ENCODE data around the gene SLC10A7. TPM values are rescaled to one million over a fixed set of nuclear protein-coding genes. Genes with fewer than 3 reads are reported as not detected.

The SLC10A7 gene
- total and polyA plus RNA-seq, 2 donors (not counting 1 experiment from before 2014, with no cell fraction given), result 5.7 to 18.3 TPM

GRCh38 chr4:146456681-146457080 is 65.1 kb downstream of the SLC10A7 start:
- Mint-ChIP-seq H3K27me3 (no peaks in the 10 kb centered on the region), H3K9me3 (ENCODE audit: insufficient read depth) (peaks cover 6% of the 10 kb centered on the region), H3K27ac (no peak overlapping the region), H3K4me3 (no peak overlapping the region), H3K4me1 (peaks cover 8% of the 10 kb centered on the region)
- no peak overlapping the region for H3K4me2 ChIP-seq (replicated peaks; ENCODE audit: low read depth, low read length, poor library complexity, severe bottlenecking)
- peaks cover 5 to 11% of the 10 kb centered on the region in 2 donors for H3K4me1 ChIP-seq (ENCODE audit: control insufficient read depth in 2 of 2, insufficient read depth in 2 of 2, low read length in 2 of 2)
- TF ChIP-seq, protein P1, sequence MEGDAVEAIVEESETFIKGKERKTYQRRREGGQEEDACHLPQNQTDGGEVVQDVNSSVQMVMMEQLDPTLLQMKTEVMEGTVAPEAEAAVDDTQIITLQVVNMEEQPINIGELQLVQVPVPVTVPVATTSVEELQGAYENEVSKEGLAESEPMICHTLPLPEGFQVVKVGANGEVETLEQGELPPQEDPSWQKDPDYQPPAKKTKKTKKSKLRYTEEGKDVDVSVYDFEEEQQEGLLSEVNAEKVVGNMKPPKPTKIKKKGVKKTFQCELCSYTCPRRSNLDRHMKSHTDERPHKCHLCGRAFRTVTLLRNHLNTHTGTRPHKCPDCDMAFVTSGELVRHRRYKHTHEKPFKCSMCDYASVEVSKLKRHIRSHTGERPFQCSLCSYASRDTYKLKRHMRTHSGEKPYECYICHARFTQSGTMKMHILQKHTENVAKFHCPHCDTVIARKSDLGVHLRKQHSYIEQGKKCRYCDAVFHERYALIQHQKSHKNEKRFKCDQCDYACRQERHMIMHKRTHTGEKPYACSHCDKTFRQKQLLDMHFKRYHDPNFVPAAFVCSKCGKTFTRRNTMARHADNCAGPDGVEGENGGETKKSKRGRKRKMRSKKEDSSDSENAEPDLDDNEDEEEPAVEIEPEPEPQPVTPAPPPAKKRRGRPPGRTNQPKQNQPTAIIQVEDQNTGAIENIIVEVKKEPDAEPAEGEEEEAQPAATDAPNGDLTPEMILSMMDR (IDR thresholded peaks at IDR 0.05), result no peak
- TF ChIP-seq EZH2 (IDR thresholded peaks at IDR 0.05; ENCODE audit: borderline replicate concordance, insufficient read depth, low read depth, low read length, poor library complexity, severe bottlenecking), result no peak
- peaks cover 0 to 3% (median 0%) of the 10 kb centered on the region in 3 donors for H3K9me3 ChIP-seq (ENCODE audit: control extremely low read depth in 1 of 3, control insufficient read depth in 2 of 3, insufficient read depth in 1 of 3, low read length in 2 of 3)
- no peaks in the 10 kb centered on the region for H4K20me1 ChIP-seq (ENCODE audit: control insufficient read depth, insufficient read depth, low read length, poor library complexity, severe bottlenecking)
- CTCF ChIA-PET, result interaction anchor here (0.6 kb wide), 1 partner anchor 33 kb away, joined by 3 read pairs; no protein-coding TSS in a partner anchor
- POLR2A ChIA-PET, result no interaction called here
- no peak overlapping the region for H3K9ac ChIP-seq (ENCODE audit: low read length)
- H3K27ac ChIP-seq (ENCODE audit: low read length in 2 of 2), result no peak overlapping the region
- H3K27me3 ChIP-seq (replicated peaks in 1 of 4; ENCODE audit: control extremely low read depth in 1 of 4, control insufficient read depth in 3 of 4, insufficient read depth in 4 of 4, low read length in 3 of 4), result no peaks in the 10 kb centered on the region
- H3K36me3 ChIP-seq (replicated peaks in 1 of 2; ENCODE audit: control extremely low read depth in 1 of 2, control insufficient read depth in 1 of 2, extremely low read depth in 1 of 2, insufficient read depth in 2 of 2, low read length in 1 of 2), result no peaks in the 10 kb centered on the region
- WGBS (ENCODE audit: insufficient coverage), result 100% methylated on average over 1 of the region's 2 CpGs
- intact Hi-C loops (cut with micrococcal nuclease), result loop anchor here (10.0 kb wide), 1 partner anchor 68 kb away; the partner anchor contains the start of gene SLC10A7
- H3K79me2 ChIP-seq (ENCODE audit: control insufficient read depth, insufficient read depth, low read length), result peaks cover 4% of the 10 kb centered on the region
- ATAC-seq (ENCODE audit: low read depth) (no peak), DNase-seq (no peak)
- no peak overlapping the region for H3K4me3 ChIP-seq (ENCODE audit: control extremely low read depth in 1 of 5, extremely low read depth in 1 of 5, insufficient read depth in 1 of 5, low read depth in 2 of 5, low read length in 4 of 5)
- no peak overlapping the region for H2AFZ ChIP-seq (ENCODE audit: insufficient read depth, low read depth, low read length, poor library complexity, severe bottlenecking)

GRCh38 chr4:146453181-146453807 is 68.4 kb downstream of the SLC10A7 start:
- no peaks in the 10 kb centered on the region for H3K9me3 ChIP-seq (ENCODE audit: control extremely low read depth in 1 of 3, control insufficient read depth in 2 of 3, insufficient read depth in 1 of 3, low read length in 2 of 3)
- Mint-ChIP-seq H3K9me3 (ENCODE audit: insufficient read depth) (peaks cover 2% of the 10 kb centered on the region), H3K4me3 (no peak overlapping the region), H3K4me1 (peaks cover 24% of the 10 kb centered on the region), H3K27me3 (no peaks in the 10 kb centered on the region), H3K27ac (no peak overlapping the region)
- no peak overlapping the region for H2AFZ ChIP-seq (ENCODE audit: insufficient read depth, low read depth, low read length, poor library complexity, severe bottlenecking)
- no peaks in the 10 kb centered on the region for H3K27me3 ChIP-seq (replicated peaks in 1 of 4; ENCODE audit: control extremely low read depth in 1 of 4, control insufficient read depth in 3 of 4, insufficient read depth in 4 of 4, low read length in 3 of 4)
- no peak for ATAC-seq (ENCODE audit: low read depth)
- no CpG with 5 or more reads among the region's 5 CpGs for WGBS (ENCODE audit: insufficient coverage)
- no peak overlapping the region for H3K9ac ChIP-seq (ENCODE audit: low read length)
- H4K20me1 ChIP-seq (ENCODE audit: control insufficient read depth, insufficient read depth, low read length, poor library complexity, severe bottlenecking), result no peaks in the 10 kb centered on the region
- TF ChIP-seq, protein P1 (IDR thresholded peaks at IDR 0.05), result no peak
- no peak for TF ChIP-seq EZH2 (IDR thresholded peaks at IDR 0.05; ENCODE audit: borderline replicate concordance, insufficient read depth, low read depth, low read length, poor library complexity, severe bottlenecking)
- POLR2A ChIA-PET, result no interaction called here
- no peak overlapping the region for H3K4me2 ChIP-seq (replicated peaks; ENCODE audit: low read depth, low read length, poor library complexity, severe bottlenecking)
- peaks cover 4% of the 10 kb centered on the region for H3K79me2 ChIP-seq (ENCODE audit: control insufficient read depth, insufficient read depth, low read length)
- no peak overlapping the region for H3K4me3 ChIP-seq (ENCODE audit: control extremely low read depth in 1 of 5, extremely low read depth in 1 of 5, insufficient read depth in 1 of 5, low read depth in 2 of 5, low read length in 4 of 5)
- intact Hi-C loops (cut with micrococcal nuclease), result loop anchor here (10.0 kb wide), 1 partner anchor 72 kb away; the partner anchor contains the start of gene SLC10A7
- CTCF ChIA-PET, result no interaction called here
- no peaks in the 10 kb centered on the region for H3K36me3 ChIP-seq (replicated peaks in 1 of 2; ENCODE audit: control extremely low read depth in 1 of 2, control insufficient read depth in 1 of 2, extremely low read depth in 1 of 2, insufficient read depth in 2 of 2, low read length in 1 of 2)
- no peak for DNase-seq
- peaks cover 4 to 13% of the 10 kb centered on the region in 2 donors for H3K4me1 ChIP-seq (ENCODE audit: control insufficient read depth in 2 of 2, insufficient read depth in 2 of 2, low read length in 2 of 2)
- no peak overlapping the region for H3K27ac ChIP-seq (ENCODE audit: low read length in 2 of 2)

Data from B cell (primary cell).